ENCODE results near the gene PNPLA3.

PNPLA3 gene

DNA sequence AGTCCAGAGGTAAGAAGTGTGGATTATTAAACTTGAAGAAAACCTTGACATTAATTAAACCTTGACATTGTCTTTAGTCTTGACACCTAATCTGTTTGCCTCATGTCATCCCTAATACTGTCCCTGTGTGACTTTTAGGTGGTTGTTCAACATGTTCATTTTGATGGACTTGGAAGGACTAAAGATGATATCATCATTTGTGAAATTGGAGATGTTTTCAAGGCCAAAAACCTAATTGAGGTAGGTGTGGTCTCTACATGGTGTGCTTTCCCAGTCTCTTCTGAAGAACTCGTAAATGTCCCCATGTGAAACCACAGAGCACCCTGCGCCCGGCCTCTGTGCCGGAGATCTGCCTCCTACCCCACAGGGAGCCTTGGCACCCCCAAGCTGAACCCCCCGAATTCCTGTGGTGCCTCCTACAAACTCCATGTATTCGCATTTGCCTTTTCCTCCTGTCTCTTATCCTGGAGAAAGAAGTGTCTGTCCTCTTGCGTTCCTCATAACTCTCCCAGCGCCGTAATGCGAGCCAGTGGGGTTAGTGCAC, 40.8 kb downstream of the PNPLA3 start:
- no peaks in the 10 kb centered on the region for H3K27me3 ChIP-seq (ENCODE audit: control insufficient read depth in 2 of 2, insufficient read depth in 2 of 2, low read length in 2 of 2)
- H3K36me3 ChIP-seq (ENCODE audit: control insufficient read depth in 2 of 2, insufficient read depth in 2 of 2, low read length in 2 of 2), result peaks cover 43 to 53% of the 10 kb centered on the region in 2 donors

DNA sequence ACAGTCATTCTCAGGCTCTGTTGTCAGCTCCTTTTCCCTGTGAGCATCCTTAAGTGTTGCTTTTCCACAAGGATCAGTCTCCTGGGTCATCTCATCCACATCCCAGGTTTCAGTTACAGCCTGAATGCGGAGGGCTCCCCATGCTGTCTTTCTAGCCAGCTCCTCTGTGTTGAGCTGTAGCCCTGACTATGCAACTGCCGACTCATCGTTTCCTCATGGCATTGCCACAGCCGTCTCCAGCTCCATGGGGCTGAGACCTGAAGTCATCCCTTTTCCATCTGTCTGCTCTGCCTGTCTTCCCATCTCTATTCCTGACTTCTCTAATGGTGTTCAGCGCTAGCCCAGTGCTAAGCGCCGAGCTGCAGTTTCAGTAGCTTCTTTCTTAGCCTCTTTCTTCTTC, 43.5 kb downstream of the PNPLA3 start:
- Histone ChIP-seq H3K27ac (ENCODE audit: low read depth in 2 of 2, low read length in 2 of 2) (no peak overlapping the region), H3K27me3 (ENCODE audit: control insufficient read depth in 2 of 2, insufficient read depth in 2 of 2, low read length in 2 of 2) (no peaks in the 10 kb centered on the region), H3K36me3 (ENCODE audit: control insufficient read depth in 2 of 2, insufficient read depth in 2 of 2, low read length in 2 of 2) (peaks cover 51 to 66% of the 10 kb centered on the region in 2 donors), H3K9me3 (ENCODE audit: control insufficient read depth in 2 of 2, low read length in 2 of 2) (no peaks in the 10 kb centered on the region), H3K4me1 (ENCODE audit: control insufficient read depth in 2 of 2, insufficient read depth in 2 of 2, low read length in 2 of 2) (no peaks in the 10 kb centered on the region), H3K9ac (ENCODE audit: low read depth in 1 of 2, low read length in 2 of 2) (no peak overlapping the region), H3K4me3 (ENCODE audit: low read length in 2 of 2) (no peak overlapping the region)

More for the DNA sequence above, 40.8 kb downstream of the PNPLA3 start:
- Histone ChIP-seq H3K9me3 (ENCODE audit: control insufficient read depth in 2 of 2, low read length in 2 of 2) (no peaks in the 10 kb centered on the region), H3K27ac (ENCODE audit: low read depth in 2 of 2, low read length in 2 of 2) (no peak overlapping the region), H3K9ac (ENCODE audit: low read depth in 1 of 2, low read length in 2 of 2) (no peak overlapping the region), H3K4me1 (ENCODE audit: control insufficient read depth in 2 of 2, insufficient read depth in 2 of 2, low read length in 2 of 2) (no peaks in the 10 kb centered on the region), H3K4me3 (ENCODE audit: low read length in 2 of 2) (no peak overlapping the region)

DNA sequence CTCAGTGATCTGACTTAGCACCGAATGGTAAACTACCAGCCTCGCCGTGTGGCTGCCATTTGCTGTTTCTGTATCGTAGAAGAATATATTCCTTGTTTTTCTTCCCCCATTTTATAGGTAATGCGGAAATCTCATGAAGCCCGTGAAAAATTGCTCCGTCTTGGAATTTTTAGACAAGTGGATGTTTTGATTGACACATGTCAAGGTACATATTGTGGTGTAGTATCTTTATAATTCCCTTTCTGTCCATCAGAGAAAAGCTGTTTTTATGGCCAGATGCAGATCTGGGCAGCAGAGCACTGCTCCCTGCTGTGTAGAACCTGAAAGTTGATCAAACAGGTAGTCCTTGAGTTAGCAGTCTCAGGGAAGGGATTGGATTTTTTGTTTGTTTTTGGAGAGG, 45.0 kb downstream of the PNPLA3 start:
- Histone ChIP-seq H3K27me3 (ENCODE audit: control insufficient read depth in 2 of 2, insufficient read depth in 2 of 2, low read length in 2 of 2) (no peaks in the 10 kb centered on the region), H3K4me1 (ENCODE audit: control insufficient read depth in 2 of 2, insufficient read depth in 2 of 2, low read length in 2 of 2) (no peaks in the 10 kb centered on the region), H3K36me3 (ENCODE audit: control insufficient read depth in 2 of 2, insufficient read depth in 2 of 2, low read length in 2 of 2) (peaks cover 60 to 71% of the 10 kb centered on the region in 2 donors), H3K4me3 (ENCODE audit: low read length in 2 of 2) (no peak overlapping the region), H3K27ac (ENCODE audit: low read depth in 2 of 2, low read length in 2 of 2) (no peak overlapping the region), H3K9me3 (ENCODE audit: control insufficient read depth in 2 of 2, low read length in 2 of 2) (no peaks in the 10 kb centered on the region), H3K9ac (ENCODE audit: low read depth in 1 of 2, low read length in 2 of 2) (no peak overlapping the region)

DNA sequence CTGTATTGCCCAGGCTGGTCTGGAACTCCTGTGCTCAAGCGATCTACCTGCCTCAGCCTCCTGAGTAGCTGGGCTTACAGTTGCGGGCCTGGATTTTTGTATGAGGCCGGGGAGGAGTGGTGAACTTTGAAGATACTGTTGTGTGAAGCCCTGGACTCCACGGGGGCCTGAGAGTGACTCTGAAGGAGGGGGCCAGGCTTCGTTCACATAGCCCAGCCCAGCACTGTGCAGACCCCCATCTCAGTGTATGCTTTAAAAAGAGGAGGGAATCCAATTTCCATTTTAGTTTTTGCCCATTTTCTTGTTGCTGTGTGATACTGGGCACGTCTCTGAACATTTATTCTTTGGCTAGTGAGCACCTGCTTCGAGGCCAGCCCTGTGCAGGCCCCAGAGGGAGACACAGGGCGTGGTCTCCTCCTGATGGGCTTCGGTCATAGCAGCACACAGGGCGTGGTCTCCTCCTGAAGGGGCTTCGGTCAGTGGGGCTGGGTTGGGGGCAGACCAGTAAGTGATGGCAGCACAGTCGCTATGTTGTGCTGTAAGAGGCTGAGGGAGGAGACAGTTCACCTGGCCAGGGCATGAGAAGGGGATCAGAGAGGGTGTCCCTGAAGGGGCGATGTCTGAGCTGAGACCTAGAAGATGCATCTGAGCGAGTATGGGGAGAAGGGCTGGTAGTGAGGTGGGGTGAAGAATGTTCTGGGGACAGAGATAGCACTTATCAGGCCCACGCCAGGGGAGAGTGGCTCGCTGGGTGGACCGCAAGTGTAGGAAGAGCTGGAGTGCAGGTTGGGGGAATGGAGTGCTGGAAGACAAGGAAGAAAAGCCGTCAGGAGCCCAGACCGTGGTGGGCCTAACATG, 45.6 kb downstream of the PNPLA3 start:
- no peaks in the 10 kb centered on the region for H3K27me3 ChIP-seq (ENCODE audit: control insufficient read depth in 2 of 2, insufficient read depth in 2 of 2, low read length in 2 of 2)
- peaks cover 60 to 70% of the 10 kb centered on the region in 2 donors for H3K36me3 ChIP-seq (ENCODE audit: control insufficient read depth in 2 of 2, insufficient read depth in 2 of 2, low read length in 2 of 2)
- no peaks in the 10 kb centered on the region for H3K9me3 ChIP-seq (ENCODE audit: control insufficient read depth in 2 of 2, low read length in 2 of 2)
- H3K9ac ChIP-seq (ENCODE audit: low read depth in 1 of 2, low read length in 2 of 2), result no peak overlapping the region
- no peak overlapping the region for H3K27ac ChIP-seq (ENCODE audit: low read depth in 2 of 2, low read length in 2 of 2)
- H3K4me1 ChIP-seq (ENCODE audit: control insufficient read depth in 2 of 2, insufficient read depth in 2 of 2, low read length in 2 of 2), result no peaks in the 10 kb centered on the region
- no peak overlapping the region for H3K4me3 ChIP-seq (ENCODE audit: low read length in 2 of 2)

DNA sequence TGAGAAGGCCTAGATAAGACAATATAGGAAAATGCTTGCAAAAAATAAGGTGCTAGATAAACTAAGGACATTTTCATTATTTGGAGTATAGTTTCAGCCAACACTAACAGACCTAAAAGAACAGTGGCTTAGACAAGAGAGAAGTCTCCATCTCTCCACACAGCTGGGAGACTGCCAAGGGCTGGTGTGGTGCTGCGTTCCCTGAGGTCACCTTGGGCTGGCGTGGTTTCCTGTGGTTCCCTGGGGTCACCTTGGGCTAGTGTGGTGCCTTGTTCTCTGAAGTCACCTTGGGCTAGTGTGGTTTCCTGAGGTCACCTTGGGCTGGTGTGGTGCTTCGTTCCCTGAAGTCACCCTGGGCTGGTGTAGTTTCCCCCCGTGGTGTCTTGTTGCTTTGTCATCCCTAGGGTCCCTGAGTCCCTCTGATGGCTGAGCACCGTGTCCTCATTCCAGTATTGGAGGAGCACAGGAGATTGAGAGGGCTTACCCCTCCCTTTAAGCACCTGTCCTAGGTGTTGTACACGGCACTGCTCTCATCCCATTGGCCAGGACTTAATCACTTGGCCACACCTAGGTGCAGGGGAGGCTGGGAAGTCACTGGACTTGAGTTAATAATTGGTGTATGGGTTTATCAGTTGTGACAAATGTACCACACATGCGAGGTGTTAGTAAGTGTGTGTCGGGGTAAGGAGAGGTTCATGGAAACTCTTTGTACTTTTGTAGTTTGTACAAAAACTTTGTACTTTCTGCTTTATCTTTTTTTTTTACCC, 46.6 kb downstream of the PNPLA3 start:
- H3K9me3 ChIP-seq (ENCODE audit: control insufficient read depth in 2 of 2, low read length in 2 of 2), result no peaks in the 10 kb centered on the region
- H3K4me1 ChIP-seq (ENCODE audit: control insufficient read depth in 2 of 2, insufficient read depth in 2 of 2, low read length in 2 of 2), result no peaks in the 10 kb centered on the region
- no peak overlapping the region for H3K27ac ChIP-seq (ENCODE audit: low read depth in 2 of 2, low read length in 2 of 2)
- no peak overlapping the region for H3K4me3 ChIP-seq (ENCODE audit: low read length in 2 of 2)
- no peaks in the 10 kb centered on the region for H3K27me3 ChIP-seq (ENCODE audit: control insufficient read depth in 2 of 2, insufficient read depth in 2 of 2, low read length in 2 of 2)
- no peak overlapping the region for H3K9ac ChIP-seq (ENCODE audit: low read depth in 1 of 2, low read length in 2 of 2)
- H3K36me3 ChIP-seq (ENCODE audit: control insufficient read depth in 2 of 2, insufficient read depth in 2 of 2, low read length in 2 of 2), result peaks cover 61 to 69% of the 10 kb centered on the region in 2 donors

DNA sequence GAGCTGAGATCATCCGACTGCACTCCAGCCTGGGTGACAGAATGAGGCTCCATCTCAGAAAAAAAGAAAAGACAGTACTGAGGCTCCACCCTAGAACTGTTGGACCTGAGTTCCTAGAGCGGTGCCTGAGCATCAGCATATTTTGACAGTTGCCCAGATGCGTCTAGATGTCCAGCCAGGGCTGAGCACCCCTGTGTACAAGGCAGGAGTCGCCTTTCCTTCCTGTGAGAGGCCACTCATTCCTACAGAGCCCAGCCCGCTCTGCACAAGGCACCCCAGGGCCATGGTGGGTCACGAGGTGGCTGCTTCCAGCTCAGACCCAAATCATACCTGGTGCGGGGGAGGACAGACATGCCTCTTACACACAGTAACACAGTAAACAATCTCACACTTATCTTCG, 47.5 kb downstream of the PNPLA3 start:
- no peak overlapping the region for H3K9ac ChIP-seq (ENCODE audit: low read depth in 1 of 2, low read length in 2 of 2)
- no peak overlapping the region for H3K27ac ChIP-seq (ENCODE audit: low read depth in 2 of 2, low read length in 2 of 2)
- no peak overlapping the region for H3K4me3 ChIP-seq (ENCODE audit: low read length in 2 of 2)
- no peaks in the 10 kb centered on the region for H3K9me3 ChIP-seq (ENCODE audit: control insufficient read depth in 2 of 2, low read length in 2 of 2)
- H3K4me1 ChIP-seq (ENCODE audit: control insufficient read depth in 2 of 2, insufficient read depth in 2 of 2, low read length in 2 of 2), result no peaks in the 10 kb centered on the region
- peaks cover 64 to 69% of the 10 kb centered on the region in 2 donors for H3K36me3 ChIP-seq (ENCODE audit: control insufficient read depth in 2 of 2, insufficient read depth in 2 of 2, low read length in 2 of 2)
- H3K27me3 ChIP-seq (ENCODE audit: control insufficient read depth in 2 of 2, insufficient read depth in 2 of 2, low read length in 2 of 2), result no peaks in the 10 kb centered on the region

DNA sequence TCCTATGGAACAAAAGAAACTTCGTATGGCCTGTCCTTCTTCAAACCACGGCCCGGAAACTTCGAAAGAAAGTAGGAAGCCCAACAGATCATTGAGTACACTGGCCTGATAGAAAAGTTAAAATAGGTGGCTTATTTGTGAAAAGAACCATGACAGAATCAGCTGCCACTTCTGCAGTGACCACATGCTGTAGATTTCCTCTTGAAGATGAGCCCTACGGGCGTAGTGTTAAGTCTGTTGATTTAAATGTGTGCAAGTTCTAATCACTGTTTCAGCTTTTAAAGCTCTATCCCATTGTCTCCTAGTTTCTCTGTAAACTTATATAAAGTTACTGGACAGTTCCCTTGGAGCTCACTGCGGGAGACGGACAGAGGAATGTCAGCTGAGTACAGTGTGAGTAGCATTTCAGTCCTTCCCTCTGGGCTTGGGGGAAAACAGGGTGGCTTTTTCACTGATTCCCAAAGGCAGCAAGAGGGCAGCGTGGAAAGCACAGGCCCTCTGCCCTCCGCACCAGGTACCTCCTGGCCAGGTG, 49.4 kb downstream of the PNPLA3 start:
- peaks cover 68 to 74% of the 10 kb centered on the region in 2 donors for H3K36me3 ChIP-seq (ENCODE audit: control insufficient read depth in 2 of 2, insufficient read depth in 2 of 2, low read length in 2 of 2)
- H3K9me3 ChIP-seq (ENCODE audit: control insufficient read depth in 2 of 2, low read length in 2 of 2), result no peaks in the 10 kb centered on the region
- no peak overlapping the region for H3K27ac ChIP-seq (ENCODE audit: low read depth in 2 of 2, low read length in 2 of 2)
- no peaks in the 10 kb centered on the region for H3K27me3 ChIP-seq (ENCODE audit: control insufficient read depth in 2 of 2, insufficient read depth in 2 of 2, low read length in 2 of 2)
- H3K9ac ChIP-seq (ENCODE audit: low read depth in 1 of 2, low read length in 2 of 2), result no peak overlapping the region
- H3K4me3 ChIP-seq (ENCODE audit: low read length in 2 of 2), result no peak overlapping the region
- H3K4me1 ChIP-seq (ENCODE audit: control insufficient read depth in 2 of 2, insufficient read depth in 2 of 2, low read length in 2 of 2), result no peaks in the 10 kb centered on the region

DNA sequence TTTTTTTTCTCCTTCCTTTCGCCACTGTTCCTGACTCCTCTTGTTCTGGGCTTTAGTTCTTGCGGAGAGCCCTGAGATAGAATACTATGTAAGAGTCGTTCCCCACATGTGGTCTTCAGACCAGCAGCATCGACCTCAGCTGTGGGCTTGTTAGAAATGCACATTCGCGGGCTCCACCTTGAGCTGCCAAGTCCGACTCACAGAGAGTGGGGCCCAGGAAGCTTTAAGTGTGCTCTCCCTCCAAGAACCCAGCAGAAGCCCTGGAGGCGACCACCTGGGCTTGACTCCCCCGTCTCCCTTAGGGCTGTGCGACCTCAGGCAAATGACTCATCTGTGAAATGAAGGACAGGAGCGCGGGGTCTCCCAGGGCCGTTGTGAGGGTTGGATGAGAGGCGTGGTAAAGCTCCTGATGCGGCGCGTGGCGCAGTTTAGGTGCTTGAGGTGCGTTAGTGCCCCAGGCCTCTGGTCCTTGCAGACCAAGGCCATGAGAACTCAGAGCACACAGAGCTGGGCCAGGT, 50.5 kb downstream of the PNPLA3 start:
- no peak overlapping the region for H3K9ac ChIP-seq (ENCODE audit: low read depth in 1 of 2, low read length in 2 of 2)
- H3K4me1 ChIP-seq (ENCODE audit: control insufficient read depth in 2 of 2, insufficient read depth in 2 of 2, low read length in 2 of 2), result no peaks in the 10 kb centered on the region
- no peak overlapping the region for H3K27ac ChIP-seq (ENCODE audit: low read depth in 2 of 2, low read length in 2 of 2)
- no peaks in the 10 kb centered on the region for H3K27me3 ChIP-seq (ENCODE audit: control insufficient read depth in 2 of 2, insufficient read depth in 2 of 2, low read length in 2 of 2)
- H3K9me3 ChIP-seq (ENCODE audit: control insufficient read depth in 2 of 2, low read length in 2 of 2), result no peaks in the 10 kb centered on the region
- peaks cover 71 to 72% of the 10 kb centered on the region in 2 donors for H3K36me3 ChIP-seq (ENCODE audit: control insufficient read depth in 2 of 2, insufficient read depth in 2 of 2, low read length in 2 of 2)
- H3K4me3 ChIP-seq (ENCODE audit: low read length in 2 of 2), result no peak overlapping the region

DNA sequence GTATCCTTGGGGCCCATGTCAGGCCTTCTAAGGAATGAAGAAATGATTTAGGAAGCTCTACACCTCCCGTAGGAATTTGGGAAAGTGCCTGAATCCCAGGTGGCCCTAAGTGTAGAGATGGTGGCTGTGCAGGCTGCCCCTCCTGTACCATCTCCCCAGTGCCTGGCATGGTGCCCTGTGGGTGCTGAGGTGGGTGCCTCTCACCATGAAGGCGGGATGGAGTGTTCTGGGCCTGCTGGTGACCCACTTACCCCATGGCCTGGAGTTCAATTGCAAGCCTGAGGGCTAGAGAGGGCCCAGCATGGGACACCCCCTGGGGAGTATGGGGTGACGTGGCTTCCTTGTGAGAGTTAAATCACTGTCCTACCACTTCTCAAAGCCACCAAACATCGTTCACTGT, 51.4 kb downstream of the PNPLA3 start:
- Histone ChIP-seq H3K4me1 (ENCODE audit: control insufficient read depth in 2 of 2, insufficient read depth in 2 of 2, low read length in 2 of 2) (no peaks in the 10 kb centered on the region), H3K36me3 (ENCODE audit: control insufficient read depth in 2 of 2, insufficient read depth in 2 of 2, low read length in 2 of 2) (peaks cover 71 to 80% of the 10 kb centered on the region in 2 donors), H3K27me3 (ENCODE audit: control insufficient read depth in 2 of 2, insufficient read depth in 2 of 2, low read length in 2 of 2) (no peaks in the 10 kb centered on the region), H3K9me3 (ENCODE audit: control insufficient read depth in 2 of 2, low read length in 2 of 2) (no peaks in the 10 kb centered on the region), H3K27ac (ENCODE audit: low read depth in 2 of 2, low read length in 2 of 2) (no peak overlapping the region), H3K4me3 (ENCODE audit: low read length in 2 of 2) (no peak overlapping the region), H3K9ac (ENCODE audit: low read depth in 1 of 2, low read length in 2 of 2) (no peak overlapping the region)
